NOMO-1 treated with DMSO at 0.1 percent for 48 hours (cell line): ENCODE measurements around the gene CEP55.
"Not testable (repeated sequence)": the region's sequence is repeated elsewhere in the genome, so short reads cannot be mapped to it uniquely, and the experiment has no call there.

Experiments
- DNase-seq: peaks from one replicate; lab custom pipeline; 2025; ENCODE audit not compliant: unreplicated experiment; lab: John Stamatoyannopoulos, UW

The CEP55 gene

DNA sequence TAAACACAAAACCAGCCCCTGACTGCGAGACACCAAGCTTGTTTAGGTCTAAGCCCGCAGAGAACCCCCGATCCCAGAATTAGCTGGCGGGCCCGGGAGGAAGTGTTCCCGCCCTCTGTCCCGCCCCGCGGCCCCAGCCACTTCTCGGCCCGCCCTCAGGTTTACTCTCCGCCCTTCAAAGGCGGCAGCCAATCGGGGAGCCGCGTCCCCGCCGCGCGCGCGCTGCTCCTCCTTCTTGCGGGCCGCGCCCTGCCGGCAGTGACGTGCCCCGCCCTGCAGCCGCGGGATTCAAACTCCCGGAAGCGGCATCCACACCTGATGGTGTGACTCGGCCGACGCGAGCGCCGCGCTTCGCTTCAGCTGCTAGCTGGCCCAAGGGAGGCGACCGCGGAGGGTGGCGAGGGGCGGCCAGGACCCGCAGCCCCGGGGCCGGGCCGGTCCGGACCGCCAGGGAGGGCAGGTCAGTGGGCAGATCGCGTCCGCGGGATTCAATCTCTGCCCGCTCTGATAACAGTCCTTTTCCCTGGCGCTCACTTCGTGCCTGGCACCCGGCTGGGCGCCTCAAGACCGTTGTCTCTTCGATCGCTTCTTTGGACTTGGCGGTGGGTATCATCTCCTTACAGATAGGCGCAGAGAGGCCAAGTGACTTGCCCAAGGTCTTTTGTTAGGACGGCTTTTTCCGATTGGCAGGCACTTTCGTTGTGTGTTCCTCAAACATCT is at the start of gene CEP55:
Gene CEP55, plus strand, starts transcription at position 291 of the 720 bp plus-strand sequence. CDS start 3,440 bp downstream, outside the sequence.
- peak; percentile 93 for DNase-seq

DNA sequence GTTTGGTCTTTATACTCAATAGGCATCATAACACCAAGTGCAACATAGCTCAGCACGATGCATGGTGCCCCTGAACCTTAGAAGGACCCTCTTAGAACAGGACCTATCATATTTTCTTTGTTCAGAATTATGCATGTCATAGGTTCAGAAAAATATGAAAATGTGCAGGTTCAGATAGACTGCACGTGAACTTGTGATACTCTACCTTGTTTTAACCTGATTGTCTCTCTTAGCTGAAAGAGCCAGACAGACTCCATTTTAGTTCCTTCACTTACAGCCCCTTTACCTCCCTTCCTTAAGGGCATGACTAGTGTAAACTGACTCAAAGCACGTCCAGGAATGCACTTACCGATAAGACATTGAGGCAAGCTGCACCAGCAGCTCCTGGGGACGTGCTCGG is 49.4 kb upstream of the CEP55 start:
- DNase-seq, result no peak

DNA sequence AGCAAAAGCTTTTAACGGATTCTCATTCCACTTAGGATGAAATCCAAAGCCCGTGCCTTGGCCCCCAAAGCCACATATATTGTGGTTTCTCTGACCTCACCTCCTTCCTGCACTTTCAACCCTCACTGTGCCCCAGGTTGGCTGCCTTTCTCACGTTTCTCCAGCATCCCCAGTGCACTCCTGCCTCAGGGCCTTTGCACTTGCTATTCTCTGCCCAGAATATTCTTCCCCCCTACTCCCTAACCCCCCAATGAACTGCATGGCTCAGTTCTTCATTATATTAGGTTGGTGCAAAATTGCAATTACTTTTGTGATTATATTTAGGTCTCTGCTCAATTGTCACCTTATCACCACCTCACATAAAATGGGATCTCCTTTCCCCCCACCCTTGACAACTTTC is 48.4 kb upstream of the CEP55 start:
- DNase-seq, result no peak

DNA sequence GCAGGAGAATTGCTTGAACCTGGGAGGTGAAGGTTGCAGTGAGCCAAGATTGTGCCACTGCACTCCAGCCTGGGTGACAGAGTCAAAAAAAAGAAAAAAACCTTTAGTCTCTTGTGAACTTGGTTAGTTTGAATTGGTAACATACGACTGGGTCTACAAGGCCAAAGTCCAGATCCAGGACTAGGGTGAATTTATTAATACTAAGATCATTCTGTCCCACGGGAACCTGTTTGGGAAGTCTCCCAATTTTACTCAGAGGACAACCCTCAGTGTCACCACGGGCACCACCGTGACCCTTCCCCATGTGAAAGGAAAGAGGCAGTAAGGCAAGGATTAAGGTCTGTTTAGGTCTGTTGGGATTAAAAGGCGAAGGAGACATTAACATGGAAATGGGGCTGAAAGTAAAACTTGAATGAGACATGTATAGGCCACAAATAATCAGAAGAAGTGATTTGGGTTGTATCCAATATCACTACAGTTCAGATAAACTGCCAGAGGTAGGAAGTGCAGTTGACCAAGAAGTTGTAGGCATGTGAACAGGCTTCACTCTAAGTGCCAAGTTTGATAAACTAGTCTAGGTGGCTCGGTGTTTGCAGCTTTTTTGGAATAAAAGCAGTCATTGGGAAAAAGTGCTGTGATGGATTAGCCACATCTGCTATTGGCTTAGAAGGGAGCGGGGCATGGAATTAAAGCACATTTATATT is 45.0 kb upstream of the CEP55 start:
- no peak for DNase-seq

DNA sequence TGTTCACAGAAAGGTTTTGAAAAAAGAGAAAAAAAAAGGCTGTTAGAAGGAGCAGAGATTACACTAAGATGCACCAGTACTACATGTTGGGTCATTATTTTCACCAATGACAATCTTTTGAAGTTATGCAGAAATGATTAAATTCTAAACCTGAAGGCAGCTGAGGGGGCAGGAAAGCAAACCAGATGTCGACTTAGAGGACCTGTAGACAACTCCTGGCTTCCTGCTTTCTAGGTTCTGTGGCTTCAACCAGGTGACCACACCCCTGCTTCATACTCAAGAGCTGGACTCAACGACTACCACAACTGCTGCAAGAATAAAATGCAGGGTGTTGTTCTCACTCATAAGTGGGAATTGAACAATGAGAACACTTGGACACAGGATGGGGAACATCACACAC is 44.3 kb upstream of the CEP55 start:
- DNase-seq, result no peak

GRCh38 chr10:93454146-93454545 is 42.3 kb upstream of the CEP55 start:
- DNase-seq, result no peak

GRCh38 chr10:93454736-93455135 is 41.7 kb upstream of the CEP55 start:
- DNase-seq, result no peak

GRCh38 chr10:93456480-93456879 is 39.9 kb upstream of the CEP55 start:
- no peak for DNase-seq

DNA sequence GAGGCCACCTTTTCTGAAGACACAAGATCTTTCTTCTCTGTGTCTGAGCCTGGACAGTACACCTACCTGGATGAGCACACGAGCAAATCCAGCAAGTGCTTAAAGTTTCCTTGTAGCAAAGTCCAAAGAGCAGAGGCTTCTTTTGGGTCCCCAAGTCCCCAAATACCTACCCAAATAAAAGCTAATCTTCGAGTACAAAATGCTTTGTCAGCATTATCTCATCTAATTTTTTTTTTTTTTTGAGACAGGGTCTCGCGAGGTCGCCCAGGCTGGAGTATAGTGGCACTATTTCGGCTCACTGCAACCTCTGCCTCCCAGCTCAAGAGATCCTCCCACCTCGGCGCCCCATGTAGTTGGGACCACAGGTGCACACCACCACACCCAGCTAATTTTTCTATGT is 38.9 kb upstream of the CEP55 start:
- DNase-seq, result no peak

DNA sequence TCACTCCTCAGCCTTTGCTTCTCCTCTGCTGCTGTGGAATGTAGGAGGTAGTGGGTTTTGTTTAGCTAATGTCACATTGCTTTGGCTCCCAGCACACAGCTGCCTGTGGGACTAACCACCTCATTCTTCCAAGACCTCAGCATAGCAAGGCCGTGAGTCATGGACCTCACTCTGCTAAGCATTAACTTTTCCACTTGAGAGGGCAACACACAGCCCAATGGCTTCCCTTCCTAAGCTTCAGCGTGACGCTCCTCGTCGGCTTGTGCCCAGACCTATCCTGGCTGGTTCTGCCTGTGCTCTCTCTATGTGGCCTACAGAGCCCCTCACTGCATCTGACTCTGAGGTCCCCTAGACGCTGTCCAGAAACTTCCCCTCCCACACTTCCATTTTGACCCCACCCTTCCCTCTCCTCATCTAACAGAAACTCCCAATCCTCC is 37.6 kb upstream of the CEP55 start:
- no peak for DNase-seq

DNA sequence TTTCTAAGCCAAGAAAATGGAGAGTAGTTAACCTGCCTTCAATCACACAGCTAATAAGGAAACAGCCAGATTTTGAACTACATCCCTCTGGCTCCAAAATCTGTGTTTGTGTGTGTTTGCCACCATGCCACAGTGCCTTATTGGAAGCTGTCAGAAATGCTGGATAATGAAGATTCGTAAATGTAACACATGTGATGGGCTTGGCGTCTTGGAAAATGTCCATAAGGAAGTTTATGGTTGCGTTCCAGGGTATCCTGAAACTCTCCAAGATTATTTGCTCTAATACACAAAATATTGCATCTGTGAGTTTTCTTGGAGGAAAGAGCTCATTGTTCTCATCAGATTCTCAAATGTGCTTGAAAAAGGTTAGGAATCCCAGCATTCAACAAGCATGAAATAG is 36.9 kb upstream of the CEP55 start:
- DNase-seq, result no peak

DNA sequence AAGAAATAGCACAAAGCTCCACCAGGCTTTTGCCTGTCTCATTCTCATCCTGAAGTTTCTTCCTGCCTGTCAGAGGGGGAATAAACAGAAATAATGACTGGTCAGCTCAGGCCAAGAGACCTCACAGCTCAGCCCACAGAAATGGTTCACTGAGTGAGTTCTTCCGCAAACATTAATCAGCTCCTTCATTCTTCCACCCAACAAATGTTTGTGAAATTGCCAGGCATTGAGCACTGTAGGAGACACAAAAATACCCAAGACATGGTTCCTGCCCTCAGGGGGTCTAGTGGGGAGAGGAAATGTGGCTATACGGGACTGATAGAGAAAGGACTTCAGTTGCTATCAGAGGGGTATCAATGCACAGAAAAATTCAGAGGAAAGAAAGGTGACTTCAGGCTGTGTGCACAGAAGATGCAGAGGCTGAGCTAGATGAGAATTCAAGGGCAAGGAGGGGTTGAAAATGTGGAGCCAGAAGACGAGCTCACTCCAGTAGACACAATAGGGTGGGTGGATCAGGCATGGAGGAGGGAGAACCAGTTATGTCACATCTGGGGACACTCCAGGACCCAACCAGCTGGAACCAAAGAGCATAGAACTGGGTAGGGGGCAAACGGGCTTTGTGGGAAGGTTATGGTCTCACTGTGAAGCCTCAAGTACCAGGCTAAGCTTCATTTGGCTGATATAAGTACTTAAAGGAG is 35.2 kb upstream of the CEP55 start:
- no peak for DNase-seq

GRCh38 chr10:93461807-93462178 is 34.6 kb upstream of the CEP55 start:
- no peak for DNase-seq

DNA sequence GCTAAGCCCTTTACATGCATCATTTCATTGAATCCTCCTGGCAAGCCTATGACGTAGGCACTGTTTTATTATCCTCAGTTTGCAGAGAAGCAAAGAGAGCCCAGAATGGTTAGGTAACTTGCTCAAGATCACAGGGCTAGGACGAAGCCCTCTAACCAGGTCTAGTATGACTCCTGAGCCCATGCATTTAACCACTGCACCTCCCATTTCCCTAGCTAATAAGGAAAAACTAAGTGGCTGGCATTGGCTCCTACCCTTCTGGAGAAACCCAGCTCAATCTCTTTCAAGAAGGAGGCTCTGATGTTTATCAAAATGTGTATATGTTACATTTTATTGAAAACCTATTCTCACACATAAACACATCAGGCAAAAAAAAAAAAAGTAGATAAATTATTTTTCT is 34.0 kb upstream of the CEP55 start:
- no peak for DNase-seq

GRCh38 chr10:93462881-93463280 is 33.5 kb upstream of the CEP55 start:
- peak; percentile 85 for DNase-seq

GRCh38 chr10:93463723-93464476 is 32.5 kb upstream of the CEP55 start:
- DNase-seq, result peak; percentile 85

GRCh38 chr10:93464776-93465388 is 31.5 kb upstream of the CEP55 start:
- peak; percentile 56 for DNase-seq

DNA sequence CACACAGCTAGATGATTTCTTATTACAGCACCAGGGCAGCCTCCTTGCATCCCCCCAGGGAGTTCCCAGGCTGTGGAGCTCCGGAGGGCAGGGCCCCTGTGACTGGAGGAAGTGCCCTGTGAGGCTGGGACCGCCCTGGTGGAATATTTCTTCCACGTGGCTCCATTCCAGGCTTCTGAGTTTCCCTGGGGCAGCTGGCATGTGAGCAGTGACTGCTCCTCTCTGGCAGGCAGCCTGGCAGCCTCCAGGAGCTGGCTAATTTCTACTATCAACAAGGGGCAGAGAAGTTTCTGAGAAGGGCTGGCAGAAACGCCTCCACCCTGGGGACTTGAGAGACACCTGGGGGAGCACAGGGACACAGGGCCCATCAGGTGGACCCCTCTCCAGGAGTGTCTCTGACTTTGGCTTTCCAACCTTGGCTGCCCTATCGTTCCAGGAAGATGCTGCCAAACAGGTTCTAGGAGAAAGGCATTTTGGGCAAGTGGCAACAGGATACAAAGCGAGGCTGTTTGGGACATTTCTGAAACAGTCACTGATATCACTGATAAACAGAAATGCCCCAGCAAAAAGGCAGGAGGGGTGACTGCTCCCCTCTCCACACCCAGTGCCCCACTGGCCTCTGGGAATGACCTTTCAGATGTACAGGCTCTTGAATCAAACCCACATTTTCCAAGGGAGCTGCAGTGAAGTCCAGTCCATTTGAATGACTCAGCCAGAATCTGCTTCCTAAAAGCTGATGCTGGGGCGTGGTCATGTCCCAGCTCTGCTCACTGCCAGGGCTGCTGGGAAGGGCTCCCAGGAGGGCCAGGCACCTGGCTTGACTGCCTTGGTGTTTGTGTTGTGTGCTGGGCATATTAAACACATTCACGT is 30.4 kb upstream of the CEP55 start:
- DNase-seq, result no peak

- not testable (repeated sequence) for DNase-seq
Observed at GRCh38 chr10:93467635-93468034, 28.8 kb upstream of the CEP55 start.
